NOMO-1 (cell line): ENCODE data around the gene ANKRD1.

Experiments
- DNase-seq, 2 experiments: peaks; one replicate each; lab custom pipeline; 2025; ENCODE audit not compliant: unreplicated experiment in 2 of 2; lab: John Stamatoyannopoulos, UW

Gene ANKRD1

GRCh38 chr10:90865401-90865800, 55.5 kb downstream of the ANKRD1 start:
- DNase-seq, result peak in 1 of 2 experiments; percentile 14

GRCh38 chr10:90862908-90863514, 57.9 kb downstream of the ANKRD1 start:
- DNase-seq, result no peak
